H9 (cell line): ENCODE results near the gene TYRP1. TPM values are rescaled to one million over a fixed set of nuclear protein-coding genes. Genes with fewer than 3 reads are reported as not detected.
A peak's percentile ranks its signal among the peaks of the same experiment; 100 is the strongest.

Source experiments
- DNase-seq: peaks from one replicate; pipeline ENCODE4 v3.0.0-alpha.2; 2017
- H2AFZ ChIP-seq: one replicate; pipeline ENCODE4 v1.6.1; 2013; ENCODE audit warnings: mild to moderate bottlenecking, low read length, control low read depth, moderate library complexity
- H2AK5ac ChIP-seq: 2 replicates; pipeline ENCODE4 v1.6.1; 2013; ENCODE audit warnings: low read length, control low read depth, mixed read lengths; ENCODE audit not compliant: insufficient read length
- H2BK120ac ChIP-seq: one replicate; pipeline ENCODE4 v1.6.1; 2013; ENCODE audit warnings: low read depth, mild to moderate bottlenecking, low read length, control low read depth, inconsistent platforms; ENCODE audit not compliant: poor library complexity, severe bottlenecking
- H2BK12ac ChIP-seq: 2 replicates; pipeline ENCODE4 v1.6.1; 2013; ENCODE audit warnings: low read length, control low read depth, mixed read lengths, low read depth; ENCODE audit not compliant: insufficient read length
- H2BK15ac ChIP-seq: 2 replicates; pipeline ENCODE4 v1.6.1; 2013; ENCODE audit warnings: low read depth, low read length, control low read depth
- H2BK20ac ChIP-seq: one replicate; pipeline ENCODE4 v1.6.1; 2013; ENCODE audit warnings: low read depth, mild to moderate bottlenecking, low read length, control low read depth, inconsistent platforms; ENCODE audit not compliant: poor library complexity, severe bottlenecking
- H2BK5ac ChIP-seq: 2 replicates; pipeline ENCODE4 v1.6.1; 2013; ENCODE audit warnings: low read length, control low read depth, mixed read lengths; ENCODE audit not compliant: insufficient read length
- H3K14ac ChIP-seq: 2 replicates; pipeline ENCODE4 v1.6.1; 2013; ENCODE audit warnings: low read length, control low read depth; ENCODE audit not compliant: insufficient read depth
- H3K18ac ChIP-seq: 2 replicates; pipeline ENCODE4 v1.6.1; 2013; ENCODE audit warnings: low read depth, mild to moderate bottlenecking, mixed read lengths, low read length, control low read depth; ENCODE audit not compliant: insufficient read length
- H3K23ac ChIP-seq: 2 replicates; pipeline ENCODE4 v1.6.1; 2013; ENCODE audit warnings: low read length, control low read depth, mixed read lengths, low read depth; ENCODE audit not compliant: insufficient read length
- H3K23me2 ChIP-seq: 2 replicates; pipeline ENCODE4 v1.6.1; 2013; ENCODE audit warnings: low read depth, mild to moderate bottlenecking, mixed read lengths, low read length, control low read depth; ENCODE audit not compliant: insufficient read length, poor library complexity, severe bottlenecking
- H3K27ac ChIP-seq: 2 replicates; pipeline ENCODE4 v1.5.1; 2013; ENCODE audit warnings: low read length, control low read depth, mixed read lengths, low read depth; ENCODE audit not compliant: insufficient read length
- H3K27me3 ChIP-seq: 2 replicates; pipeline ENCODE4 v1.6.1; 2013; ENCODE audit warnings: low read length, control low read depth, inconsistent platforms; ENCODE audit not compliant: insufficient read depth
- H3K4ac ChIP-seq: 2 replicates; pipeline ENCODE4 v1.6.1; 2013; ENCODE audit warnings: low read depth, mild to moderate bottlenecking, control low read depth, inconsistent platforms, low read length, moderate library complexity
- H3K4me1 ChIP-seq: 2 replicates; pipeline ENCODE4 v1.6.1; 2013; ENCODE audit warnings: low read length, control low read depth, inconsistent platforms; ENCODE audit not compliant: insufficient read depth
- H3K4me2 ChIP-seq: 2 replicates; pipeline ENCODE4 v1.6.1; 2013; ENCODE audit warnings: low read length, control low read depth, mixed read lengths; ENCODE audit not compliant: insufficient read length, insufficient read depth
- H3K56ac ChIP-seq: 2 replicates; pipeline ENCODE4 v1.6.1; 2013; ENCODE audit warnings: low read depth, mild to moderate bottlenecking, mixed read lengths, low read length, control low read depth; ENCODE audit not compliant: insufficient read length
- H3K79me1 ChIP-seq: 2 replicates; pipeline ENCODE4 v1.6.1; 2013; ENCODE audit warnings: low read depth, mild to moderate bottlenecking, moderate library complexity, low read length, control low read depth, inconsistent platforms; ENCODE audit not compliant: insufficient read depth, poor library complexity, severe bottlenecking
- H3K79me2 ChIP-seq: 2 replicates; pipeline ENCODE4 v1.6.1; 2013; ENCODE audit warnings: low read length, control low read depth, inconsistent platforms; ENCODE audit not compliant: insufficient read depth
- H3K9ac ChIP-seq: 2 replicates; pipeline ENCODE4 v1.6.1; 2013; ENCODE audit warnings: low read length, control low read depth, mixed read lengths; ENCODE audit not compliant: insufficient read length; ENCODE audit errors: extremely low read depth
- H3K9me3 ChIP-seq: one replicate; pipeline ENCODE4 v1.6.1; 2013; ENCODE audit warnings: low read depth, low read length, inconsistent platforms; ENCODE audit not compliant: control insufficient read depth
- H3T11ph ChIP-seq: one replicate; pipeline ENCODE4 v1.6.1; 2013; ENCODE audit warnings: mild to moderate bottlenecking, low read length, control low read depth, inconsistent platforms
- H4K20me1 ChIP-seq: one replicate; pipeline ENCODE4 v1.6.1; 2013; ENCODE audit not compliant: control insufficient read depth, insufficient read length, insufficient read depth
- H4K5ac ChIP-seq: 2 replicates; pipeline ENCODE4 v1.6.1; 2013; ENCODE audit warnings: low read depth, mild to moderate bottlenecking, mixed read lengths, low read length, control low read depth; ENCODE audit not compliant: insufficient read length
- H4K8ac ChIP-seq: replicated peaks from 2 replicates; pipeline ENCODE4 v1.6.1; 2013; ENCODE audit warnings: low read length, control low read depth, mixed read lengths, low read depth; ENCODE audit not compliant: insufficient read length
- H4K91ac ChIP-seq: 2 replicates; pipeline ENCODE4 v1.6.1; 2013; ENCODE audit warnings: low read depth, mild to moderate bottlenecking, moderate library complexity, mixed read lengths, low read length, control low read depth; ENCODE audit not compliant: insufficient read length
- H3K27ac Mint-ChIP-seq, 3 experiments: 2 replicates in 2 of 3; 3 replicates in 1 of 3; pipeline ENCODE4 v1.8.0; 2020 to 2021; ENCODE audit warnings: mixed read lengths in 3 of 3, mild to moderate bottlenecking in 1 of 3, moderate library complexity in 1 of 3
- H3K27me3 Mint-ChIP-seq: 2 replicates; pipeline ENCODE4 v1.8.0; 2021; ENCODE audit warnings: low read depth, mild to moderate bottlenecking, moderate library complexity, mixed read lengths
- H3K36me3 Mint-ChIP-seq, 3 experiments: 2 replicates in 2 of 3; 3 replicates in 1 of 3; pipeline ENCODE4 v1.8.0; 2020 to 2021; ENCODE audit warnings: low read depth in 3 of 3, mixed read lengths in 3 of 3; ENCODE audit not compliant: insufficient read depth in 1 of 3
- H3K4me1 Mint-ChIP-seq, 2 experiments: 2 replicates each; pipeline ENCODE4 v1.8.0; 2020; ENCODE audit warnings: mixed read lengths in 2 of 2
- H3K4me3 Mint-ChIP-seq, 2 experiments: 2 replicates in 1 of 2; 3 replicates in 1 of 2; pipeline ENCODE4 v1.8.0; 2020 to 2021; ENCODE audit warnings: mild to moderate bottlenecking in 2 of 2, mixed read lengths in 2 of 2, moderate library complexity in 1 of 2
- H3K9me3 Mint-ChIP-seq, 2 experiments: 2 replicates in 1 of 2; 3 replicates in 1 of 2; pipeline ENCODE4 v1.8.0; 2020; ENCODE audit warnings: mild to moderate bottlenecking in 2 of 2, mixed read lengths in 2 of 2, moderate library complexity in 1 of 2
- CTCF ChIP-seq: fragments of 200-600 bp; sonication (generic); conservative IDR thresholded peaks from 3 replicates; pipeline ENCODE4 v1.8.0; 2021; ENCODE audit warnings: antibody characterized with exemption, mild to moderate bottlenecking
- WGBS: extraction: QIAGEN DNeasy Blood & Tissue Kit; methylation state at CpG from one replicate; pipeline ENCODE4 v1.1.7; 2013; ENCODE audit warnings: missing lambda C conversion rate, low lambda C conversion rate, mixed read lengths; ENCODE audit not compliant: insufficient read length; ENCODE audit errors: extremely low coverage; 5-methylcytosine and 5-hydroxymethylcytosine counted together
- total RNA-seq: library from RNA; stranded (reverse); gene quantifications from 2 replicates; pipeline ENCODE4 v1.2.1, GENCODE V29; 2021

Gene TYRP1
- total RNA-seq, 1 experiment from 2014 or later = not detected

DNA sequence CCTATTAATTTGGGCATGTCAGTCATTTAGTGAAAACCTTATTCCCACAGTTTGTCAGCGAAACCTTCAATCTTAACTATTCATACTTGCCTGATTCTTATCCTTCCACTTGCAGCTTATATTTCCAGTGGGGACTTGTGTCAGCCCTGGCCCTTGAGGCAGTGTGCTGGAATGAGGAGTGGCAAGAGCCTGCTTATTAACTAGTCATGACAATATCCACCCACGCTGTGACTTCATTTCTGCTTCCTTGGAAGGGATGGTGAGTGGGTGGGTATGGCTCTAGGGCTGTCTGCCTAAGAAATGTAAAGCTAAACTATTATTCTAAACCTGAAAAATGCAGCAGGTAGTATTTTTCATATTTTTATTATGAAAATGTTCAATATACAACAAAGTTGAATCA lies 47.7 kb downstream of the TYRP1 start:
- Mint-ChIP-seq H3K36me3 (no peaks in the 10 kb centered on the region), H3K27ac (0 out of 7 replicates have a peak overlapping the region, but pooled peaks of 1 of the 3 experiments have one; percentile 15), H3K27me3 (no peaks in the 10 kb centered on the region), H3K4me3 (no peak overlapping the region), H3K4me1 (no peaks in the 10 kb centered on the region), H3K9me3 (peaks cover 3 to 5% of the 10 kb centered on the region in 2 experiments; a peak in 1 of 5 replicates)
- Histone ChIP-seq H4K5ac (no peak overlapping the region), H3T11ph (no peak overlapping the region), H4K91ac (no peak overlapping the region), H3K79me1 (no peaks in the 10 kb centered on the region), H3K18ac (no peak overlapping the region), H4K20me1 (no peaks in the 10 kb centered on the region), H3K56ac (no peak overlapping the region), H3K23me2 (no peaks in the 10 kb centered on the region), H2BK15ac (no peak overlapping the region), H2BK12ac (no peak overlapping the region), H3K14ac (no peak overlapping the region), H3K4me1 (no peaks in the 10 kb centered on the region), H3K4ac (no peak overlapping the region), H3K27ac (no peak overlapping the region), H3K9me3 (no peaks in the 10 kb centered on the region), H3K4me2 (no peak overlapping the region), H3K9ac (no peak overlapping the region), H2AFZ (no peak overlapping the region), H2BK120ac (no peak overlapping the region), H2BK5ac (no peak overlapping the region), H3K79me2 (no peaks in the 10 kb centered on the region), H2AK5ac (no peak overlapping the region), H3K23ac (no peak overlapping the region), H4K8ac (no peak overlapping the region), H2BK20ac (no peak overlapping the region), H3K27me3 (no peaks in the 10 kb centered on the region)
- WGBS = no CpG with 5 or more reads among the region's 2 CpGs
- DNase-seq = no peak
- no peak for TF ChIP-seq CTCF
